SK-MEL-5 (cell line): ENCODE measurements around the gene FSHR. TPM values are rescaled to one million over a fixed set of nuclear protein-coding genes. Genes with fewer than 3 reads are reported as not detected.

Experiments used
- DNase-seq: peaks from one replicate; pipeline ENCODE4 v3.0.0-alpha.2; 2016; ENCODE audit warnings: low read depth, low spot score
- in situ Hi-C: cut with HindIII; loops from 2 replicates; pipeline ENCODE4 v1.10.0; 2016; ENCODE audit warnings: low sequenced_read_pairs, high pct_unique_total_duplicates, low pct_unique_long_range_greater_than_20kb
- polyA plus RNA-seq, 2 experiments: library from polyadenylated mRNA; depleted of rRNA; stranded (reverse); fragments of >200 nt; gene quantifications; 2 replicates each; pipeline ENCODE4 v1.2.3, GENCODE V29; 2015
- total RNA-seq: library from RNA; depleted of rRNA; stranded (reverse); fragments of >200 nt; shearing (Covaris generic); gene quantifications from 2 replicates; pipeline ENCODE4 v1.2.3, GENCODE V29; 2014; rRNA removed

FSHR gene
- total RNA-seq = not detected in 2 replicates
- polyA plus RNA-seq (2015; cell fraction: cytosol; rRNA removed) = not detected in 2 replicates
- polyA plus RNA-seq (2015; cell fraction: nucleus; rRNA removed) = not detected in 2 replicates

DNA sequence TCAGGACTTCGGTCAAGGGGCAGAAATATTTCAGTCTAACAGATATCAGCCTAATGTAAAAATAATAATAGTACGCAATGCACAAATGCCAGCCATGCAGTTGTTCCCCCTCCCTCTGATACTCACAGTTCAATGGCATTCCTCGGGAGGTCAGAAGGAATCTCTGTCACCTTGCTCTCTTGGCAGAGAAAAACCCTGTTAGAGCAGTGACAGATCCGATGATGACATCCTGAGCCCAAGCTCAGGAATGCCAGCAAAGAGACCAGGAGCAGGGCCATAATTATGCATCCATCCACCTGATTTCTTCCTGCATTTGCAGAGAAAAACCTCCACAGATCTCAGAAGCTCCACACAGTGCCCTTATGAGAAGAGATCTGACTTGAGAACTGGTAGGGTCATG lies at the start of gene FSHR:
TSS of gene FSHR (minus strand) at position 376 of the 400 bp plus-strand sequence. CDS start at position 278, 98 bp downstream.
- in situ Hi-C loops = no loop called here
- no peak for DNase-seq

- DNase-seq = no peak
- in situ Hi-C loops = no loop called here
Observed at GRCh38 chr2:49199266-49199665, 45.0 kb upstream of the FSHR start.

GRCh38 chr2:49194701-49195100 lies 40.4 kb upstream of the FSHR start:
- no peak for DNase-seq
- in situ Hi-C loops = no loop called here

GRCh38 chr2:49192036-49192435 lies 37.7 kb upstream of the FSHR start:
- no peak for DNase-seq
- in situ Hi-C loops = no loop called here

DNA sequence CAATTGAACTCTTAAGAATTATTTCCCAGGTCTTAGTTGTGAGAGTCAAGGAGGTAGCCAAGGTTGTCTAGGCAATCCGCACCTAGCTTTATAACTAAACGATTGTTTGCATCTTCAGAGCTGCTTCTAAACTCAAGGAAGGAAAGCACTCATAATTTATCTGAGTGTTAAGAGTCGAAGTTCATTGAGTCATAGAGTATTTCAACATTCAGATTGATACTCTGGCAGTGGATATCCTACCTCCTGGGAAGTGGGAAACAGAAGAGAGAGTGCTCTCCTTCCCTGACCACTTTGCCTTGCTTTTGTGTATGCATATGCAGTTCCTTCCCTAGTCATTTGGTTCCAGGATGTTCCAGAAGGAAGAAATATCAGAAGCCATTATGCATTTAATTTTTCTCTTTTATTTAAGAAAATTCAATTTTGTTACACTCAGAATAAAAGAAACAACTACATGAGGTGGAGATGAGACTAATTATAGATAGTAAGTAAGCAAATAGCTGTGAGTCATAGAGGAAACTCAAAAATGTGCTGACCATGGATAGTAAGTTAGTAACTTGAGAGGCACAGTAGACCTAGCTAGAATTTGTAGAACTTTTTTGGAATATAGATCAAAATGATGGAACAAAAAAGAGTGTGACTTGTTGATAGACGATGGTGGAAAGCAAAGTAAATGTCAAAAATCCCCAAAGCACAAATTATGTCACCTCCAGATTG lies 35.4 kb upstream of the FSHR start:
- in situ Hi-C loops = no loop called here
- DNase-seq = no peak

DNA sequence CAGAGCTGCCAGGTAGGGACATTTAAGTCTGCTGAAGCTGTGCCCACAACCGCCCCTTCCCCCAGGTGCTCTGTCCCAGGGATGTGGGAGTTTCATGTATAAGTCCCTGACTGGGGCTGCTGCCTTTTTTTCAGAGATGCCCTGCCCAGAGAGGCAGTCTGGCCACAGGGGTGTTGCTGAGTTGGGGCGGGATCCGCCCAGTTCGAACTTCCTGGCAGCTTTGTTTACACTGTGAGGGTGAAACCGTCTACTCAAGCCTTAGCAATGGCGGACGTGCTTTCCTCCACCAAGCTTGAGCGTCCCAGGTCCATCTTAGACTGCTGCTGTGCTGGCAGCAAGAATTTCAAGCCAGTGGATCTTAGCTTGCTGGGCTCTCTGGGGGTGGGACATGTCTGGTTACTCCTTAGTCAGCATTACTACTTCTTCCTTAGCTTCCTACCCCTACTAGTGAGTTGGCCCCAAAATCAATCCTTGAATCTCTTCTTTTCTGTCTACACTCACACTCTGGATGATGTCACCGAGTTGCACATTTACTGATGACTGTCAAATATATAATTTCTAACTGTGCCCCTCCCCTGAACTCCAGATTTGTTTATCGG lies 31.8 kb upstream of the FSHR start:
- DNase-seq = no peak

DNA sequence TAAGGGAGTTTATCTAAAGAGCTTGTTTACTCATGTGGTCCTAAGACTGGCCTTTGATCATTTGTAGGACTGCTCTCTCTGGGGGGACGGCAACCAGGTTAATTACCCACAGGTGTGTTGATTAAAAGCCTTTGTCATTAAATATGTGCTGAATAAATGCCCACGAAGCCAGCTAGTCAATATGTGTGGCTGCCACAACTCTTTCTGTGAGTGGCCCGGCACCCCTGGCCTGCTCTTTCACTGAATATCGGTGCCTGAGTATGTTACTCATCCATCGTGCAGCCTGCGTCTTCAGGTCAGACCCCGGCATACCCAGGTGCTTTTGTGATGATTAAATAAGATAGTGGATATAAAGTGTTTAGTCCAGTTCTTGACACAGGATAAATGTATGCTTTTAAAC lies 24.3 kb upstream of the FSHR start:
- DNase-seq = no peak

More for the DNA sequence above, 31.8 kb upstream of the FSHR start:
- in situ Hi-C loops = no loop called here

GRCh38 chr2:49177194-49177593 lies 22.9 kb upstream of the FSHR start:
- no peak for DNase-seq
- in situ Hi-C loops = no loop called here

More for the DNA sequence above, 24.3 kb upstream of the FSHR start:
- in situ Hi-C loops = no loop called here

DNA sequence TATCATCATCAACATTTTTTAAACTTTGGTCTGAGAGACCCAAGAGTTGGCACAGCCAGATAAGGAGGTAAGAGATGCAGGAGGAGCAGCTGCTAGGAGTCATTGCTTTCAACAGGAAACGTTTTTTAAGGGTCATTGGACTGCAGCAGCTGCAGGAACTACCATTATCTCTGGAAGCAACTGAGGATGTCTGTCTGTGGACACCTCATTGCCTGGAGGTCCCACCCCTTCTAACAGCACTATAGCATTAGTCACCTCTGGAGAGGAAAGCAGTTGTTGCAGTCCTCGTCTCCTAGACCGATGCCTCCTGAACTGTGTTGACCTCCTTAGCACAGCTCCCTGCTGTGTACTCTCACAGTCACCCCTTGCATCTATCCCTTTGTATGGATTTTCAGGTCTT lies 21.5 kb upstream of the FSHR start:
- in situ Hi-C loops = no loop called here
- no peak for DNase-seq

DNA sequence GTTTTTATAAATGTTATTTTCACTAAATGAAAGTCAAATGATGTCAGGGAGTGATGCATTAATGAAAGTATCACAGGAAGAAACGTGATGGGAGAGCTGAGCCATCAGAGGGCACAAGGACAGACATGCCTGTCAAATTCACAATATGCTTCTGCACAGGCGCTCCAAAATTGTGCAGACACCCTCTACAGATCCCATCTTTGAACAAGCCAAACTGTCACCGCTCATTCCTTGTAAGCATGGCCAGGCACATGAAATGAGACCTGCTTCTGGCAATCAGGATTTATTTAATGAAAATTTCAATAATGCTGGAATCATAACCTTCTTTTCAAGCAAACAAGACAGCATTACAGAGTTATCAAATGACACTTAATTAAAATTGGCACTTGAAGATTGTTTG lies 20.4 kb upstream of the FSHR start:
- DNase-seq = no peak
- in situ Hi-C loops = no loop called here

- in situ Hi-C loops = no loop called here
- DNase-seq = no peak
Observed at GRCh38 chr2:49167131-49167530, 12.8 kb upstream of the FSHR start.

- no peak for DNase-seq
- in situ Hi-C loops = no loop called here
Observed at GRCh38 chr2:49165662-49166061, 11.3 kb upstream of the FSHR start.

DNA sequence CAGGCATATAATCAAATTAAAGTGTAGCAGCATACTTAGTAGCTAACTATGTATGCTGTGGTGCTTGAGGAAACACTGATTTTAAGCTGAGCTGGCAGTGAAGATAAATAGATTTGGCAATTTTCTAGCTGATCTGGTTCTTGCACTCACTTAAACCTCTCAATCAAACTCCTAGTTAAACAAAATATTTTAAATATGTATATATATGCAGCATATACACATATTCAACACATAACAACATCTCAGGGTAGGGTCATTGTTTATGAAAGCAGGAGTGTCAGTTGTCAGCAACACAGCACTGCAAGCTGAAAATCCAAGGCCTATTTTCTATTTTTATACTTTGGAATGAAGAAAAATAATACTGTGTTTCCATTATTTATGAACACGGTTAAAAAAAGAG lies 10.4 kb upstream of the FSHR start:
- in situ Hi-C loops = no loop called here
- DNase-seq = no peak

GRCh38 chr2:49162151-49162550 lies 7.8 kb upstream of the FSHR start:
- in situ Hi-C loops = no loop called here
- no peak for DNase-seq

GRCh38 chr2:49154891-49155290 lies 576 bp upstream of the FSHR start:
- no peak for DNase-seq
- in situ Hi-C loops = no loop called here

- DNase-seq = no peak
- in situ Hi-C loops = no loop called here
Observed at GRCh38 chr2:49153252-49153651, 1.1 kb downstream of the FSHR start.

- in situ Hi-C loops = no loop called here
- no peak for DNase-seq
Observed at GRCh38 chr2:49152824-49153223, 1.5 kb downstream of the FSHR start.

DNA sequence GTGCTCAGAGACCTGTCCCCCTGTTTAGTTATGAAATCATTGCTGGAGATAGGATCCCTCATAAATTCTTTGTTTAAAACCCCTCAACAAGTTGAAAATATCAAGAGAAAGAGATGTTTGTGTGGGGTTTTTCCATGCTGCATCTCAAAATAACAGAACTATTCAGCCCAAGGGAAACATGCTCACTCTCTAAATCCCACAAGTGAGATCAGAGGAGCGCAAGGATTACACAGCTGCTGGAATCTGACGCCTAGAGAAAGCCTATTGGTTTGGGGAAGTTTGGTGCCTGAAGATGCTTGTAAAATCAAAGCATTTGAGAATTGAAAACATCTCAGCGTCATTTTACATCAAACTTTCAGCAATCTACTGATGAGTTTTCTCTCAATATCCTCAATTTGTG lies 7.9 kb downstream of the FSHR start:
- in situ Hi-C loops = no loop called here
- no peak for DNase-seq

GRCh38 chr2:49131801-49132200 lies 22.5 kb downstream of the FSHR start:
- in situ Hi-C loops = no loop called here
- no peak for DNase-seq
